ENCODE results near the gene CCDC116.

Gene CCDC116

GRCh38 chr22:21682385-21683175 lies 50.0 kb downstream of the CCDC116 start:
- H3K4me3 ChIP-seq (ENCODE audit: low read depth, low read length): no peak overlapping the region
- no peak for TF ChIP-seq CTCF (IDR thresholded peaks at IDR 0.05; ENCODE audit: low read depth, low read length)
- in situ Hi-C loops (cut with HindIII; ENCODE audit: low sequenced_read_pairs): no loop called here
- DNase-seq (ENCODE audit: low read depth, low spot score): no peak

GRCh38 chr22:21683401-21683811 lies 50.8 kb downstream of the CCDC116 start:
- DNase-seq (ENCODE audit: low read depth, low spot score): no peak
- TF ChIP-seq CTCF (IDR thresholded peaks at IDR 0.05; ENCODE audit: low read depth, low read length): no peak
- in situ Hi-C loops (cut with HindIII; ENCODE audit: low sequenced_read_pairs): no loop called here
- no peak overlapping the region for H3K4me3 ChIP-seq (ENCODE audit: low read depth, low read length)

GRCh38 chr22:21684492-21685163 lies 52.1 kb downstream of the CCDC116 start:
- H3K4me3 ChIP-seq (ENCODE audit: low read depth, low read length): no peak overlapping the region
- DNase-seq (ENCODE audit: low read depth, low spot score): no peak
- TF ChIP-seq CTCF (IDR thresholded peaks at IDR 0.05; ENCODE audit: low read depth, low read length): no peak
- in situ Hi-C loops (cut with HindIII; ENCODE audit: low sequenced_read_pairs): no loop called here

GRCh38 chr22:21685164-21685513 lies 52.6 kb downstream of the CCDC116 start:
- in situ Hi-C loops (cut with HindIII; ENCODE audit: low sequenced_read_pairs): no loop called here
- no peak overlapping the region for H3K4me3 ChIP-seq (ENCODE audit: low read depth, low read length)
- DNase-seq (ENCODE audit: low read depth, low spot score): no peak

GRCh38 chr22:21686193-21686608 lies 53.6 kb downstream of the CCDC116 start:
- no peak for DNase-seq (ENCODE audit: low read depth, low spot score)
- TF ChIP-seq CTCF (IDR thresholded peaks at IDR 0.05; ENCODE audit: low read depth, low read length): no peak
- in situ Hi-C loops (cut with HindIII; ENCODE audit: low sequenced_read_pairs): no loop called here
- H3K4me3 ChIP-seq (ENCODE audit: low read depth, low read length): no peak overlapping the region

More at GRCh38 chr22:21685164-21685513, 52.6 kb downstream of the CCDC116 start:
- no peak for TF ChIP-seq CTCF (IDR thresholded peaks at IDR 0.05; ENCODE audit: low read depth, low read length)

Measured in astrocyte of the spinal cord (primary cell).